Stimulated activated CD4-positive, alpha-beta T cell treated with anti-CD3 and anti-CD28 coated beads, Interleukin-12 subunit alpha, Interleukin-12 subunit beta, amount 100 ng/mL, for 4 hours (primary cell): ENCODE measurements around the gene IL4I1.

Source experiments
- DNase-seq: peaks from one replicate; pipeline ENCODE4 v3.0.0-alpha.2; 2020

Gene IL4I1

GRCh38 chr19:49923055-49924003 is 26.6 kb upstream of the IL4I1 start:
- no peak for DNase-seq

- DNase-seq = no peak
Measured at GRCh38 chr19:49921871-49922795, 25.4 kb upstream of the IL4I1 start.

GRCh38 chr19:49920624-49921363 is 24.1 kb upstream of the IL4I1 start:
- DNase-seq = no peak

- DNase-seq = no peak
Measured at GRCh38 chr19:49918089-49918488, 21.4 kb upstream of the IL4I1 start.

GRCh38 chr19:49916839-49917733 is 20.4 kb upstream of the IL4I1 start:
- no peak for DNase-seq

GRCh38 chr19:49915271-49915670 is 18.6 kb upstream of the IL4I1 start:
- DNase-seq = no peak

- no peak for DNase-seq
Measured at GRCh38 chr19:49913720-49914119, 17.0 kb upstream of the IL4I1 start.

GRCh38 chr19:49912965-49913685 is 16.4 kb upstream of the IL4I1 start:
- DNase-seq = no peak

GRCh38 chr19:49911381-49912145 is 14.9 kb upstream of the IL4I1 start:
- DNase-seq = no peak

- DNase-seq = no peak
Measured at GRCh38 chr19:49910179-49910578, 13.5 kb upstream of the IL4I1 start.

GRCh38 chr19:49908480-49909420 is 12.1 kb upstream of the IL4I1 start:
- no peak for DNase-seq

- DNase-seq = no peak
Measured at GRCh38 chr19:49907745-49908446, 11.2 kb upstream of the IL4I1 start.

GRCh38 chr19:49906879-49907564 is 10.3 kb upstream of the IL4I1 start:
- no peak for DNase-seq

GRCh38 chr19:49904136-49904535 is 7.4 kb upstream of the IL4I1 start:
- no peak for DNase-seq

- no peak for DNase-seq
Measured at GRCh38 chr19:49895566-49896297, 955 bp downstream of the IL4I1 start.

- no peak for DNase-seq
Measured at GRCh38 chr19:49894879-49895565, 1.7 kb downstream of the IL4I1 start.
